ENCODE results near the gene MRPL1. TPM values are rescaled to one million over a fixed set of nuclear protein-coding genes. Genes with fewer than 3 reads are reported as not detected.

MRPL1 gene
- polyA plus RNA-seq, 1 donor (not counting 4 experiments of a cell fraction or from before 2014, with no cell fraction given): 71.4 TPM

DNA sequence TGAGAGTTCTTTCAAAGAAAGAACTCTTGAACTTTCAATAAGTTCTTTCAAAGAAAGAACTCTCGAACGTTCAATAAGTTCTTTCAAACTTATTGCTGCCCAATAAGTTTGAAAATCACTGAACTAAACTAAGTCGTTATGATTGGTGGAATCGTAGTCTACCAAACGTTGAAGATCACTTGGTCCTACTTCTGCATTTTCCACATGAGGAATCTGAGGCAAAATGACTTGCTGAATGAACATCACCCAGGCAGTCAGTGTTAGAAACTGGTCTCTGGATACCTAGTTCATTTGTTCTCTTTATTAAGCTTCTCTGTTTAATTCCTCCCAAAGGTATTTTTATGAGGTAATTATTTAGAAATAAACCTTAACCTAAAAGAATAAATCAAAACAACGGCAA is 36.4 kb upstream of the MRPL1 start:
- Histone ChIP-seq H3K27me3 (ENCODE audit: control insufficient read depth, extremely low read depth, insufficient read depth, low read length) (no peaks in the 10 kb centered on the region), H3K4me2 (ENCODE audit: control insufficient read depth, extremely low read depth, insufficient read depth, low read depth, low read length) (no peak overlapping the region), H3K4me3 (ENCODE audit: control insufficient read depth in 2 of 3, extremely low read depth in 1 of 3, insufficient read depth in 2 of 3, low read depth in 1 of 3, low read length in 3 of 3) (no peak overlapping the region), H3K79me2 (ENCODE audit: control insufficient read depth, insufficient read depth, low read length) (no peaks in the 10 kb centered on the region), H3K36me3 (ENCODE audit: control insufficient read depth in 2 of 2, extremely low read depth in 1 of 2, insufficient read depth in 2 of 2, low read length in 2 of 2) (no peaks in the 10 kb centered on the region), H3K9ac (ENCODE audit: control insufficient read depth, extremely low read depth, insufficient read depth, low read length) (no peak overlapping the region), H3K27ac (ENCODE audit: control insufficient read depth, insufficient read depth, low read length) (no peak overlapping the region), H3K4me1 (ENCODE audit: control insufficient read depth, extremely low read depth, insufficient read depth, low read length) (peaks cover 5% of the 10 kb centered on the region), H2AFZ (ENCODE audit: control insufficient read depth, low read length) (no peak overlapping the region), H3K9me3 (ENCODE audit: control insufficient read depth, low read depth, low read length) (no peaks in the 10 kb centered on the region), H3K9me1 (ENCODE audit: control insufficient read depth, extremely low read depth, insufficient read depth, low read length) (no peaks in the 10 kb centered on the region), H4K20me1 (ENCODE audit: control insufficient read depth, extremely low read depth, insufficient read depth, low read length) (no peaks in the 10 kb centered on the region)
- no peak for FAIRE-seq
- TF ChIP-seq, protein P1, sequence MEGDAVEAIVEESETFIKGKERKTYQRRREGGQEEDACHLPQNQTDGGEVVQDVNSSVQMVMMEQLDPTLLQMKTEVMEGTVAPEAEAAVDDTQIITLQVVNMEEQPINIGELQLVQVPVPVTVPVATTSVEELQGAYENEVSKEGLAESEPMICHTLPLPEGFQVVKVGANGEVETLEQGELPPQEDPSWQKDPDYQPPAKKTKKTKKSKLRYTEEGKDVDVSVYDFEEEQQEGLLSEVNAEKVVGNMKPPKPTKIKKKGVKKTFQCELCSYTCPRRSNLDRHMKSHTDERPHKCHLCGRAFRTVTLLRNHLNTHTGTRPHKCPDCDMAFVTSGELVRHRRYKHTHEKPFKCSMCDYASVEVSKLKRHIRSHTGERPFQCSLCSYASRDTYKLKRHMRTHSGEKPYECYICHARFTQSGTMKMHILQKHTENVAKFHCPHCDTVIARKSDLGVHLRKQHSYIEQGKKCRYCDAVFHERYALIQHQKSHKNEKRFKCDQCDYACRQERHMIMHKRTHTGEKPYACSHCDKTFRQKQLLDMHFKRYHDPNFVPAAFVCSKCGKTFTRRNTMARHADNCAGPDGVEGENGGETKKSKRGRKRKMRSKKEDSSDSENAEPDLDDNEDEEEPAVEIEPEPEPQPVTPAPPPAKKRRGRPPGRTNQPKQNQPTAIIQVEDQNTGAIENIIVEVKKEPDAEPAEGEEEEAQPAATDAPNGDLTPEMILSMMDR (optimal IDR thresholded peaks at IDR 0.05 in 1 of 3, IDR thresholded peaks at IDR 0.05 in 1 of 3, conservative IDR thresholded peaks at IDR 0.05 in 1 of 3; ENCODE audit: extremely low read depth in 1 of 3, insufficient read depth in 2 of 3, low read length in 3 of 3): no peak
- no peak for DNase-seq (ENCODE audit: low read depth, low spot score)
- dilution Hi-C loops (cut with MboI; ENCODE audit: extremely low pct_ligation_motif_present, low sequenced_read_pairs): no loop called here

DNA sequence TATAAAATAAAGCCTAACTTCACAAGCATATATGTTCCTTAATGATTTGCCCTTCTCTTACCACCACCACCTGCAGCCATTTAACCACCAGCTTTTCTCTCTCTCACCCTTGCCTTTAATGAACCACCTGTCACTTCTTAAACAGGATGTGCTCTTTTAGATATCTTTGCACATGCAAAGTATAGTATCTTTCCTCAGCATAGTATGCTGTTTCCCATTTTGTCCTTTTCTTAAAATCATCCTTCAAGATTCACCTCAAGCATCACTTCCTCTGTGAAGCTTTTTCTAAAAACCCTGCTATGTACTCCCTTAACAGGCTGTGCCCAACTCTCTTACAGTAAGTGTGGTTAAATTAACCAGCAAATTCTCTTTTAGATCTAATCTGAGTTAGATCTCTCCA is 35.3 kb upstream of the MRPL1 start:
- no peak overlapping the region for H3K4me2 ChIP-seq (ENCODE audit: control insufficient read depth, extremely low read depth, insufficient read depth, low read depth, low read length)
- H3K79me2 ChIP-seq (ENCODE audit: control insufficient read depth, insufficient read depth, low read length): no peaks in the 10 kb centered on the region
- peaks cover 2% of the 10 kb centered on the region for H3K4me1 ChIP-seq (ENCODE audit: control insufficient read depth, extremely low read depth, insufficient read depth, low read length)
- TF ChIP-seq, protein P1 (optimal IDR thresholded peaks at IDR 0.05 in 1 of 3, IDR thresholded peaks at IDR 0.05 in 1 of 3, conservative IDR thresholded peaks at IDR 0.05 in 1 of 3; ENCODE audit: extremely low read depth in 1 of 3, insufficient read depth in 2 of 3, low read length in 3 of 3): no peak
- no peak for TF ChIP-seq EZH2 (IDR thresholded peaks at IDR 0.05; ENCODE audit: low read length)
- no peak overlapping the region for H2AFZ ChIP-seq (ENCODE audit: control insufficient read depth, low read length)
- H3K36me3 ChIP-seq (ENCODE audit: control insufficient read depth in 2 of 2, extremely low read depth in 1 of 2, insufficient read depth in 2 of 2, low read length in 2 of 2): no peaks in the 10 kb centered on the region
- no peak overlapping the region for H3K27ac ChIP-seq (ENCODE audit: control insufficient read depth, insufficient read depth, low read length)
- no peaks in the 10 kb centered on the region for H4K20me1 ChIP-seq (ENCODE audit: control insufficient read depth, extremely low read depth, insufficient read depth, low read length)
- dilution Hi-C loops (cut with MboI; ENCODE audit: extremely low pct_ligation_motif_present, low sequenced_read_pairs): no loop called here
- no peak for DNase-seq (ENCODE audit: low read depth, low spot score)
- no peak for FAIRE-seq
- no peaks in the 10 kb centered on the region for H3K27me3 ChIP-seq (ENCODE audit: control insufficient read depth, extremely low read depth, insufficient read depth, low read length)
- H3K9me3 ChIP-seq (ENCODE audit: control insufficient read depth, low read depth, low read length): no peaks in the 10 kb centered on the region
- H3K4me3 ChIP-seq (ENCODE audit: control insufficient read depth in 2 of 3, extremely low read depth in 1 of 3, insufficient read depth in 2 of 3, low read depth in 1 of 3, low read length in 3 of 3): no peak overlapping the region
- no peaks in the 10 kb centered on the region for H3K9me1 ChIP-seq (ENCODE audit: control insufficient read depth, extremely low read depth, insufficient read depth, low read length)
- H3K9ac ChIP-seq (ENCODE audit: control insufficient read depth, extremely low read depth, insufficient read depth, low read length): no peak overlapping the region
